Neural cell (in vitro differentiated cells): ENCODE data around the gene CDC25C. TPM values are rescaled to one million over a fixed set of nuclear protein-coding genes. Genes with fewer than 3 reads are reported as not detected.

Experiments used
- H2AFZ ChIP-seq: fragments of 200-600, 300-800 bp; sonication (generic), shearing (Covaris generic); 2 replicates; pipeline ENCODE4 v1.6.0; 2014; ENCODE audit warnings: low read depth, mild to moderate bottlenecking, antibody characterized with exemption, low read length, moderate library complexity
- H3F3A ChIP-seq: fragments of 200-600 bp; shearing (Covaris generic); 2 replicates; pipeline ENCODE4 v1.6.1; 2016; ENCODE audit warnings: mild to moderate bottlenecking, moderate library complexity, mixed read lengths, antibody characterized with exemption, low read length; ENCODE audit not compliant: insufficient read depth, poor library complexity, severe bottlenecking
- H3K27ac ChIP-seq: fragments of 200-600, 300-800 bp; sonication (generic), shearing (Covaris generic); 2 replicates; pipeline ENCODE4 v1.5.1; 2014; ENCODE audit warnings: mild to moderate bottlenecking, low read length, moderate library complexity
- H3K27me3 ChIP-seq: fragments of 300-800, 200-600 bp; sonication (generic), shearing (Covaris generic); 2 replicates; pipeline ENCODE4 v1.6.0; 2014; ENCODE audit warnings: mild to moderate bottlenecking, low read depth, low read length, moderate library complexity; ENCODE audit not compliant: insufficient read depth
- H3K36me3 ChIP-seq: fragments of 300-800, 200-600 bp; sonication (generic), shearing (Covaris generic); 2 replicates; pipeline ENCODE4 v1.5.1; 2014; ENCODE audit warnings: mild to moderate bottlenecking, antibody characterized with exemption, low read length, moderate library complexity; ENCODE audit not compliant: insufficient read depth
- H3K4me2 ChIP-seq: fragments of 300-800, 200-600 bp; sonication (generic), shearing (Covaris generic); 2 replicates; pipeline ENCODE4 v1.6.0; 2014; ENCODE audit warnings: mild to moderate bottlenecking, low read length
- H3K4me3 ChIP-seq: fragments of 300-800, 200-600 bp; sonication (generic), shearing (Covaris generic); 2 replicates; pipeline ENCODE4 v1.5.1; 2014; ENCODE audit warnings: mild to moderate bottlenecking, low read length, moderate library complexity
- H3K79me2 ChIP-seq: fragments of 200-600 bp; shearing (Covaris generic); replicated peaks from 2 replicates; pipeline ENCODE4 v1.6.0; 2014; ENCODE audit warnings: mild to moderate bottlenecking, low read length, moderate library complexity; ENCODE audit not compliant: insufficient read depth
- H3K9ac ChIP-seq: fragments of 300-800, 200-600 bp; sonication (generic), shearing (Covaris generic); 2 replicates; pipeline ENCODE4 v1.6.1; 2016; ENCODE audit warnings: mild to moderate bottlenecking, low read length, mixed read lengths
- H3K9me2 ChIP-seq: fragments of 200-600 bp; shearing (Covaris generic); 2 replicates; pipeline ENCODE4 v1.6.1; 2016; ENCODE audit warnings: mild to moderate bottlenecking, low read length, mixed read lengths; ENCODE audit not compliant: insufficient read depth
- H3K9me3 ChIP-seq: fragments of 200-600, 300-800 bp; sonication (generic), shearing (Covaris generic); 2 replicates; pipeline ENCODE4 v1.6.1; 2016; ENCODE audit warnings: mild to moderate bottlenecking, mixed run types, low read length, moderate library complexity, mixed read lengths
- H4K20me1 ChIP-seq: fragments of 200-600 bp; shearing (Covaris generic); 2 replicates; pipeline ENCODE4 v1.6.1; 2016; ENCODE audit warnings: mild to moderate bottlenecking, mixed run types; ENCODE audit not compliant: insufficient read depth
- EZH2 ChIP-seq: fragments of 200-600, 300-800 bp; shearing (Covaris generic), sonication (generic); IDR thresholded peaks from 2 replicates; pipeline ENCODE4 v1.6.1; 2014; ENCODE audit warnings: antibody characterized with exemption, low read length, borderline replicate concordance, mild to moderate bottlenecking; ENCODE audit not compliant: insufficient read depth, poor library complexity, severe bottlenecking
- MXI1 ChIP-seq: fragments of 450-650 bp; conservative IDR thresholded peaks from 2 replicates; pipeline ENCODE4 v1.6.1; 2014; ENCODE audit warnings: antibody characterized with exemption, mild to moderate bottlenecking; ENCODE audit not compliant: poor library complexity, severe bottlenecking
- POLR2AphosphoS5 ChIP-seq: IDR thresholded peaks from 2 replicates; pipeline ENCODE4 v1.6.1; 2012
- RAD21 ChIP-seq: fragments of 450-650 bp; conservative IDR thresholded peaks from 2 replicates; pipeline ENCODE4 v1.6.1; 2014; ENCODE audit warnings: antibody characterized with exemption, mild to moderate bottlenecking, moderate library complexity
- SMC3 ChIP-seq: fragments of 450-650 bp; conservative IDR thresholded peaks from 2 replicates; pipeline ENCODE4 v1.6.1; 2014; ENCODE audit warnings: antibody characterized with exemption, mild to moderate bottlenecking, moderate library complexity; ENCODE audit not compliant: poor library complexity
- polyA plus RNA-seq: library from polyadenylated mRNA; depleted of rRNA; stranded (reverse); fragments of >200 nt; gene quantifications from 2 replicates; pipeline ENCODE4 v1.2.3, GENCODE V29; 2014
- TF ChIP-seq, protein P1 (sequence below): IDR thresholded peaks from 2 replicates; pipeline ENCODE4 v1.6.1; 2012; ENCODE audit warnings: borderline replicate concordance

Gene CDC25C
- polyA plus RNA-seq, 1 donor from 2014 or later, result 0.71 TPM

DNA sequence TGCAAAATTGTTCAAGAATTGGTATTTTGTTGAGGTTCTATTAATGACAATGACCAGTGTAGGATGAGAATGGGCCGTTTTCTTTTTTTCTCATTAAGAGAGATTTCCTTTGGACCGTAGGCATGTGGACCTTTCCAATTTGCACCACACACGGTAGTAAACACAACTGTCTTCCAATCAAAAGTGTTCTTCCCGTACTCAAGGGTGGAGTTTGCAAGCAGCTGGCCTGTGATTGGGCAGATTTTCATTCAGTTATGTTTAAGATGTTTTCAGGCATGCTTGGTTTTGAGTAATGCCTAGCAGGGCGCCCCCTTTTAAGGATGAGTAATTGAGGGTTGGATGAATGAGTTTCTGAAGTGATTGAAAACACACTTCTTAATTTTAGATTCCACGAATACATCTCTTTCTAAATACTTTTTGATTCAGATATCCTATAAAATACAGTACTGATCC is 23.3 kb upstream of the CDC25C start:
- H3K27me3 ChIP-seq, result no peaks in the 10 kb centered on the region
- H3F3A ChIP-seq, result no peaks in the 10 kb centered on the region
- peak overlapping the region; percentile 100 for H3K4me3 ChIP-seq
- H3K36me3 ChIP-seq, result peaks cover under 1% of the 10 kb centered on the region
- H4K20me1 ChIP-seq, result no peaks in the 10 kb centered on the region
- no peaks in the 10 kb centered on the region for H3K9me3 ChIP-seq
- H2AFZ ChIP-seq, result no peak overlapping the region
- peak overlapping the region; percentile 79 for H3K27ac ChIP-seq
- TF ChIP-seq, protein P1, sequence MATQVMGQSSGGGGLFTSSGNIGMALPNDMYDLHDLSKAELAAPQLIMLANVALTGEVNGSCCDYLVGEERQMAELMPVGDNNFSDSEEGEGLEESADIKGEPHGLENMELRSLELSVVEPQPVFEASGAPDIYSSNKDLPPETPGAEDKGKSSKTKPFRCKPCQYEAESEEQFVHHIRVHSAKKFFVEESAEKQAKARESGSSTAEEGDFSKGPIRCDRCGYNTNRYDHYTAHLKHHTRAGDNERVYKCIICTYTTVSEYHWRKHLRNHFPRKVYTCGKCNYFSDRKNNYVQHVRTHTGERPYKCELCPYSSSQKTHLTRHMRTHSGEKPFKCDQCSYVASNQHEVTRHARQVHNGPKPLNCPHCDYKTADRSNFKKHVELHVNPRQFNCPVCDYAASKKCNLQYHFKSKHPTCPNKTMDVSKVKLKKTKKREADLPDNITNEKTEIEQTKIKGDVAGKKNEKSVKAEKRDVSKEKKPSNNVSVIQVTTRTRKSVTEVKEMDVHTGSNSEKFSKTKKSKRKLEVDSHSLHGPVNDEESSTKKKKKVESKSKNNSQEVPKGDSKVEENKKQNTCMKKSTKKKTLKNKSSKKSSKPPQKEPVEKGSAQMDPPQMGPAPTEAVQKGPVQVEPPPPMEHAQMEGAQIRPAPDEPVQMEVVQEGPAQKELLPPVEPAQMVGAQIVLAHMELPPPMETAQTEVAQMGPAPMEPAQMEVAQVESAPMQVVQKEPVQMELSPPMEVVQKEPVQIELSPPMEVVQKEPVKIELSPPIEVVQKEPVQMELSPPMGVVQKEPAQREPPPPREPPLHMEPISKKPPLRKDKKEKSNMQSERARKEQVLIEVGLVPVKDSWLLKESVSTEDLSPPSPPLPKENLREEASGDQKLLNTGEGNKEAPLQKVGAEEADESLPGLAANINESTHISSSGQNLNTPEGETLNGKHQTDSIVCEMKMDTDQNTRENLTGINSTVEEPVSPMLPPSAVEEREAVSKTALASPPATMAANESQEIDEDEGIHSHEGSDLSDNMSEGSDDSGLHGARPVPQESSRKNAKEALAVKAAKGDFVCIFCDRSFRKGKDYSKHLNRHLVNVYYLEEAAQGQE, result no peak
- no peak for TF ChIP-seq RAD21
- H3K4me2 ChIP-seq, result peak overlapping the region; percentile 96
- H3K79me2 ChIP-seq, result peaks cover 64% of the 10 kb centered on the region
- H3K9me2 ChIP-seq, result no peaks in the 10 kb centered on the region
- peak overlapping the region; percentile 92 for H3K9ac ChIP-seq

DNA sequence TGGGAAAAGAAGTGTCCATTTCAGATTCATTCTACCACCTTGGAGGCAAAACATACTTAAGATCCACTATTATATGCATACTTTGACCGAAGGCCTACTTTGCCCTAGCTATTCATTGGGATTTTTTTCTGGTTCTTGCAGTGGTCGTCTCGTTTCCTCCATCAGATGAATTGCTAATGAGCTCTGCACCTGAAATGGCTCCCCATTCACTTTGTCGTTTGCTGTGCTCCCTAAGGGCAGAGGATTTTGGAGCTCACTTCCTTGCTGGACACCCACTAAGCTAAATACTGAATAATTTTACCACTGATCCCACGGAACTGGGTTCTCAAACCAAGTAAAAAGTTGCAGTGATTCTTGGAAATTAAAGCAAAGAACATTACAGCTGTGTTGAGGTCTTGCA is 22.8 kb upstream of the CDC25C start:
- Histone ChIP-seq H3K4me3 (peak overlapping the region; percentile 100), H3K36me3 (peaks cover 5% of the 10 kb centered on the region), H3F3A (no peaks in the 10 kb centered on the region), H3K4me2 (peak overlapping the region; percentile 96), H3K9ac (peak overlapping the region; percentile 92), H3K79me2 (peaks cover 59% of the 10 kb centered on the region), H4K20me1 (no peaks in the 10 kb centered on the region), H3K9me3 (no peaks in the 10 kb centered on the region), H3K27ac (peak overlapping the region; percentile 79), H3K9me2 (no peaks in the 10 kb centered on the region), H2AFZ (no peak overlapping the region), H3K27me3 (no peaks in the 10 kb centered on the region)
- no peak for TF ChIP-seq SMC3

DNA sequence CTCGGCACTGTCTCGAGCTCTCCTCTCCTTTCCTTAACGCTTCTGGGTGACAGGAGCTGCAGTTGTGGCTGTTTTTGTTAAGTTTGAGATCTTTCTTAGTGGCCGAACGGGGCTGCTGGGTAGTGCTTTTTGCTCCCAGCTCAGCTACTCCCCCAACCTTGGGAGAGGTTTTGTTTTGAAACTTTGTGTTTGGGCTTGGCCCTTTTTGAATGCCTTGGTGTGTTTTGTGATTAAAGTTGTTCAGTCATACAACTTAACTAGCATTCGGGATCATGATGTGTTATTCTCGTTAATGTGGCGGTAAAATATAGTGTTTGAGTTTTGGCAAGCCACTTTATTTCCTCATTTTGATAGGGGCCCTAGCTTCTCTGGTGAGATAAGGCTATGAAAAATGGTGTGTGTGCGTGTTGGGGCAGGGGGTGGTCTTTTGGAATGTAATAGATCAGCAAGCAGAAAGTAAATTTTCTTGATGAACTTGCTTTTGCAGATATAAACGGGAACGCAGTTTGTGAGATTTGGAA is 22.0 kb upstream of the CDC25C start:
- Histone ChIP-seq H3K27ac (peak overlapping the region; percentile 79), H3K9me2 (no peaks in the 10 kb centered on the region), H3K36me3 (peaks cover 5% of the 10 kb centered on the region), H4K20me1 (no peaks in the 10 kb centered on the region), H3K9ac (peak overlapping the region; percentile 92), H2AFZ (peak overlapping the region; percentile 85), H3K27me3 (no peaks in the 10 kb centered on the region), H3K4me3 (peak overlapping the region; percentile 100), H3K9me3 (no peaks in the 10 kb centered on the region), H3F3A (no peaks in the 10 kb centered on the region), H3K79me2 (peaks cover 54% of the 10 kb centered on the region), H3K4me2 (peak overlapping the region; percentile 96)
- no peak for TF ChIP-seq EZH2
- TF ChIP-seq RAD21, result no peak
- peak; percentile 1 for TF ChIP-seq MXI1
- no peak for TF ChIP-seq POLR2AphosphoS5
- TF ChIP-seq, protein P1, result no peak
